GM19397 (cell line): ENCODE data around the gene CHMP3.
"Not testable (repeated sequence)": the region's sequence is repeated elsewhere in the genome, so short reads cannot be mapped to it uniquely, and the experiment has no call there.

Experiments used
- ATAC-seq: cut with Tn5 transposase; IDR thresholded peaks from one replicate; pipeline ENCODE4 v1.9.1; 2021; ENCODE audit warnings: mild to moderate bottlenecking, moderate library complexity; ENCODE audit not compliant: unreplicated experiment

The CHMP3 gene

GRCh38 chr2:86512892-86513291 lies 50.4 kb downstream of the CHMP3 start:
- ATAC-seq: no peak

DNA sequence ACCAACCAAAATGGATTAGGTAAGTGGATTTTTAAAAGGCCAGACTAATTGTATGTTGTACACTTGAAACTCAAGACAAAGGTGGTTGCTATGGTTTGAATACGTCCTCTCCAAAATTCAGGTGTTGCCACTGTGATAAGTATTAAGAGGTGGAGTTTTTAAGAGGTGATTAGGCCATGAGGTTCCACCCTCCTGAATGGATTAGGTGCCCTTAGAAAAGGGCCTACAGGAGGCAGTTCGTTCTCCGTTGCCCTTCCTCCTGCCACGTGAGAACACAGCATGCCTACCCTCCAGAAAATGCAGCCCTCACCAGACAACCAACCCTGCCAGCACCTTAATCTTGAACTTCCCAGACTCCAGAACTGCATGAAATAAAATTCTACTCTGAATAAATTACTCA lies 51.2 kb downstream of the CHMP3 start:
- ATAC-seq: no peak

- ATAC-seq: no peak
Observed at GRCh38 chr2:86510436-86510933, 52.8 kb downstream of the CHMP3 start.

- ATAC-seq: no peak
Observed at GRCh38 chr2:86507600-86507999, 55.6 kb downstream of the CHMP3 start.

GRCh38 chr2:86500325-86501083 lies 62.7 kb downstream of the CHMP3 start:
- no peak for ATAC-seq

GRCh38 chr2:86499326-86499725 lies 63.9 kb downstream of the CHMP3 start:
- no peak for ATAC-seq

- ATAC-seq: no peak
Observed at GRCh38 chr2:86498468-86499260, 64.6 kb downstream of the CHMP3 start.

DNA sequence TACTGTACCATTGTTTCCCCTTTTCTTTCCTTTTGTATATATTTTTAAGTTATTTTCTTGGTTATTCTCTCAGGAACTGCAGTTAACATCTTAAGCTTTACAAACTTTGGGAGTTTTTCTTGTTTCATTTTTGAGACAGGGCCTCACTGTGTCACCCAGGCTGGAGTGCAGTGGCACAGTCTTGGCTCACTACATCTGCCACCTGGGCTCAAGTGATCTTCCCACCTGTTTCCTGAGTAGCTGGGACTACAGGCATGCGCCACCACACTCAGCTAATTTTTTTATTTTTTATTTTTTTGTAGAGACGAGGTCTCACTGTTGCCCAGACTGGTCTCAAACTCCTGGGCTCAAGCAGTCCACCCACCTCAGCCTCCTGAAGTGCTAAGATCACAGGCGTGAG lies 66.9 kb downstream of the CHMP3 start:
- not testable (repeated sequence) for ATAC-seq

GRCh38 chr2:86492048-86492453 lies 71.2 kb downstream of the CHMP3 start:
- ATAC-seq: no peak

- ATAC-seq: no peak
Observed at GRCh38 chr2:86491088-86491487, 72.2 kb downstream of the CHMP3 start.

DNA sequence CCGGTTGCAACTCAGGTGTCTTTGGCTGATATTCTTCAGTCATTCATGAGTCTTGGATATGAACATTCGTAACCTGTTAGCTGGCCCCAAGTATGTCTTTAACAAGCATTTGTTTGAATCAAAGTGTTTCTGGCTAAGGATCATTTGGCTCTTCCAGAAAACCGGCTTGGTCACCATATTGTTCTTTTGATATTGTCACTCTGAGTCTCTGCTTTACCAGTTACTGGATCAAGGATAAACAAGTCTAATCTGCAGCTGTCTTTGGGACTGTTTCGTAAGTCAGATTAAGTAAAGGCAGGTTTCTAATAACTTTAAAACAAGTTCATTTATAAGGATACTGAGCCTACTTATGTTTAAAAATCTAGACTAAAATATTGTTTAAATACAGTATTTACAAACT lies 73.0 kb downstream of the CHMP3 start:
- no peak for ATAC-seq

GRCh38 chr2:86489542-86489941 lies 73.7 kb downstream of the CHMP3 start:
- no peak for ATAC-seq

DNA sequence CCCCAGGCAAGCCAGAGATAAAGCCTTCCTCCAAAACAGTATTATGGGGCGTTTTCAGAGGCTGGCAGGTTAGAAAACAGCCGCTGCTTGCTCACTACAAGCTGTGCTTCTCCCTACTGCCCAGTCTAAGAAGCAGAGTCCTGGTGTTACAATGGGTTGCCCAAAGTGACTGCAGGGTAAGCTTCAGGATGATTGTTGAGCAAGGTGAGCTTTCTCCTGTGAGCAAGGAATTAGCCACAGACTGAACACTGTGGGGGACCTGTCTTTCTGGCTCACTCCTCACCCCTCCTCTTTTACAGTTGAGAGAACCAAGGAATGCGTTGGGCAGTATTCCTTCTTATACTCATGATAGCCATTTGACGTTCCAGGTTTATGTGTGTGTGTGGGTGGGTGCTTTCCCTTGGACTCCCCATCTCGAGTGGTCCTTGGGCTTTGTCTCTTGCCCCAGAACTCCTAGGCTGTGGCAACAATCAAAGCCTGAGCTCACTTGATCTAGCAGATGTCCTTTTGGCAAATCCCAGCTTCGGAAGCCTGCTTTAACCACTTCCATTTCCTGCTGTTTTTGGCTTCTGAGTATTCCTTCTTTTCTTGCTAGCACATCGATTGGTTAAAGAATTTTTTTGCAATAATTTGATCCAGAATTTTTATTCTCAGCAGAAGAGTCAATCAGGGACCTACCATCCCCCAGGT lies 74.5 kb downstream of the CHMP3 start:
- ATAC-seq: no peak

DNA sequence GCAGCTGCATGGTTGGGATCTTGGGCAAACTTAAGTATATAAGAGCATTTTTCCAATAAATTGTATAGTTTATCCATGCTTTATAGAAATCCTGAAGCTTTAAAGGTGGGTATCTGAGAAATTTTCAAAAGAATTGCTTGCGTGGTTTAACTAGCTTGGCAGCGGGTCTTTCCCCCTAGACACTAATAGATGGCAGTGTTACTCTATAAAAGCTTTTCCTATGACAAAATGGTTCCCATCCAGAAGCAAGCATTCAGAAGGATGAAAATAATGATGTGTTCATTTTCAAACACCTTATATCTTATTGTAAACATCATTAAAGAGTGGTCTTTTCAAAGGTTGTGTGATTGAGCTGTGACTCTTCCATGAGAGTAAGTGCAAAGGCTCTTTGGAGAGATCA lies 76.2 kb downstream of the CHMP3 start:
- no peak for ATAC-seq

GRCh38 chr2:86485802-86486201 lies 77.4 kb downstream of the CHMP3 start:
- no peak for ATAC-seq

GRCh38 chr2:86485103-86485502 lies 78.1 kb downstream of the CHMP3 start:
- no peak for ATAC-seq

DNA sequence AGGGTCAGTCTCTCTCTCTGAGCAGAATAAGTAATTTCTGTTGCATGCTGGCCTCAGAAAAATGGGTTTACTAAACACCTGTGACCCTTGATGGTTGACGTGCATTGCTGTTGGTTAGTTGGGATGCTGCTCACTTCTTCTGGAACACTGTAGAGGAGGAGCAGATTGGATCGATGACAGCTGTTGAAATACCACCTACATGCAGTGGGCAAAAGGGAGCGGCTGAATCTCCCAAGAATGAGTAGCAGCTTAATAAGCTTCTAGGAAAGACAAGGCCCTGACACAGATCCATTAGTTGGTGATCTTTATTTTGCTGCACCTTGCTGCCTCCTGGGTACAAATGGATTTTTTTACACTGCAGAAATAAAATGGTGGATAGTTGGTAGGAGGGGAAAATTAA lies 78.9 kb downstream of the CHMP3 start:
- ATAC-seq: no peak

- no peak for ATAC-seq
Observed at GRCh38 chr2:86482034-86482433, 81.2 kb downstream of the CHMP3 start.

DNA sequence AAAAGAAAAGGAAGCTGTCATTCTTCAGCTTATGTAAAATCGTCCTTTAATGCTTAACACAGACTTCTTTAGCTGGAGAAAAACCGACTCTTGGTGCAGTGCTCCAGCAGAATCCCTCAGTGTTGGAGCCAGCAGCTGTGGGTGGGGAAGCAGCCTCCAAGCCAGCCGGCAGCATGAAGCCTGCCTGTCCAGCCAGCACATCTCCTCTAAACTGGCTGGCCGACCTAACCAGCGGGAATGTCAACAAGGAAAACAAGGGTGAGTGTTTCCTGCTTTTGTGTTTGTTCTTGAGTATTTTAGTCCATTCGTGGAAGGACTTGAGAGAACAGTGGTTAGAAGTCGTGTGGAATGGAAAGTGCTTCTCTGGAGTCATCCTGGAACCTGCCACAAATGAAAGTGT lies 83.1 kb downstream of the CHMP3 start:
- no peak for ATAC-seq

DNA sequence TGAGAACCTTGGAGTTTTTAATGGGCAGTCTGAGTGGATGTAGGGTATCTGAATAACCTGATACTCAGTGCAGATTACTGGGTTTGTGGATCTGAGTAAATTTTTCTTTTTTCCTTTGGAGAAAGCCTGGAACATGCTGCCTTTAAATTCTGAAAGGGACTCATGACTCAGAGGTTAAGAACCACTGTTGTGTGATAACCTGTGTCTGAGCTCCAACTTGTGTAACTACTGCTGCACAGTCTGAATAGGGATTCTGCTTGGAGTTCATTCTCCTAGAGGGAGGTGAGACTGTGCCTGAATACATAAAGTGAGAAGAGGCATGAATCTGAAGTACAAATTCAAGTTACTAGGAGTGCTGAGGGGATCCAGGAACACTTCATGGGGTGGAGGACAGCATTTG lies 85.9 kb downstream of the CHMP3 start:
- ATAC-seq: no peak

DNA sequence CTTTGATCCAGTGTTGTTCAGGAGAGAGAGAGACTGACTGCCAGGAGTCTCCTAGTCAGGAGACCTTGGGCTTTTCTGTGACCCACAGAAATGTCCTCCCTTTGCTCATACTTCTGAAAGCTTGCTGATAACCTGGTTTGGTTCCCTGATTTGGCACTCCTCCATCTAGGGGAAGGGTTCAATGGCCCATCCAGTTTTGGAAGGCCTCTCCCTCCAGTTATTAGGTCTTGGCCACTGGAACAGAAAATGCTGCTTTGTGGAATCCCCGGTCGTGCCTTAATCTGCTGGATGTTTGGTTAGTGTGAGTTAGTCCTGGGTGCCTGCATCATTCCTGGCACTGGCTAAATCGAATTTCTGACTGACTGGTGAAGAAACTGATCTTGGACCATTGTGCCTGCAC lies 86.3 kb downstream of the CHMP3 start:
- ATAC-seq: no peak

DNA sequence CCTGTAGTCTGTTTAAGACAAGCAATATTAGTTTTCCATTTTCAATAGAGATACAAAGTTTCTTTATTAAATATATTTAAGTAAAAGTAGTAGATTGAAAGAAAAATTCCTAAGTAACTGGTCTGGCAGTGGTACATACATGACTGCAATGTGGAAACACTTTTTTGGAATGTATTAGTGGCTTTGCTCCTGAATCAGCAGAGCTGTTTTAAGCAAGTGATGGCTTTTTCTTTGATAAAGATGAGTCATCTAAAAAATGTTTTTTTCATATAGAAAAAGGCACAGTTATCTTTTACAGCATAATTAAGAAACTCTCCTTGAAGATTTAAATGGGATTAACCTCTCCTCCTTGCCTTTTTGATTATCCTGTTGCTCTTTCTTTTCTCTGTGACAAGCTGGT lies 87.2 kb downstream of the CHMP3 start:
- no peak for ATAC-seq
